Endodermal cell (in vitro differentiated cells): ENCODE data around the gene DLL1. TPM values are rescaled to one million over a fixed set of nuclear protein-coding genes. Genes with fewer than 3 reads are reported as not detected.

ENCODE experiments used
- DNase-seq: peaks from one replicate; pipeline ENCODE4 v3.0.0-alpha.2; 2017
- H3K27ac ChIP-seq: 2 replicates; pipeline ENCODE4 v1.5.1; 2013; ENCODE audit warnings: mild to moderate bottlenecking, low read depth, low read length, moderate library complexity
- H3K27me3 ChIP-seq: 2 replicates; pipeline ENCODE4 v1.6.1; 2013; ENCODE audit warnings: mild to moderate bottlenecking, low read length, moderate library complexity; ENCODE audit not compliant: insufficient read depth, control insufficient read depth, poor library complexity, severe bottlenecking
- H3K36me3 ChIP-seq: 2 replicates; pipeline ENCODE4 v1.7.0; 2013; ENCODE audit warnings: mild to moderate bottlenecking, low read length, moderate library complexity; ENCODE audit not compliant: control insufficient read depth, insufficient read depth
- H3K4me1 ChIP-seq: one replicate; pipeline ENCODE4 v1.7.0; 2013; ENCODE audit warnings: low read length; ENCODE audit not compliant: control insufficient read depth, insufficient read depth
- H3K4me3 ChIP-seq: 2 replicates; pipeline ENCODE4 v1.5.1; 2013; ENCODE audit warnings: mild to moderate bottlenecking, low read length, moderate library complexity
- H3K9ac ChIP-seq: 2 replicates; pipeline ENCODE4 v1.6.1; 2013; ENCODE audit warnings: mild to moderate bottlenecking, low read length, moderate library complexity; ENCODE audit not compliant: poor library complexity, severe bottlenecking; ENCODE audit errors: extremely low read depth
- H3K9me3 ChIP-seq: 2 replicates; pipeline ENCODE4 v1.6.1; 2013; ENCODE audit warnings: mild to moderate bottlenecking, low read length, moderate library complexity; ENCODE audit not compliant: control insufficient read depth
- H3K27ac Mint-ChIP-seq: 2 replicates; pipeline ENCODE4 v1.8.0; 2020; ENCODE audit warnings: mixed read lengths
- H3K27me3 Mint-ChIP-seq: 2 replicates; pipeline ENCODE4 v1.8.0; 2021; ENCODE audit warnings: mild to moderate bottlenecking, mixed read lengths; ENCODE audit not compliant: insufficient read depth
- H3K36me3 Mint-ChIP-seq: 2 replicates; pipeline ENCODE4 v1.8.0; 2020; ENCODE audit warnings: low read depth, mixed read lengths
- H3K4me1 Mint-ChIP-seq: 2 replicates; pipeline ENCODE4 v1.8.0; 2020; ENCODE audit warnings: mixed read lengths
- H3K4me3 Mint-ChIP-seq: 2 replicates; pipeline ENCODE4 v1.8.0; 2020; ENCODE audit warnings: mild to moderate bottlenecking, moderate library complexity, mixed read lengths
- H3K9me3 Mint-ChIP-seq: 2 replicates; pipeline ENCODE4 v1.8.0; 2020; ENCODE audit warnings: mild to moderate bottlenecking, mixed read lengths
- WGBS, 2 experiments: methylation state at CpG; one replicate each; pipeline versions ENCODE4 v1.1.5 to v1.1.7; 2013; ENCODE audit warnings: missing lambda C conversion rate in 2 of 2, mixed read lengths in 1 of 2; ENCODE audit not compliant: insufficient coverage in 1 of 2, insufficient read length in 1 of 2; 5-methylcytosine and 5-hydroxymethylcytosine counted together
- total RNA-seq, 2 donors: library from RNA; stranded (reverse); fragmentation: NEBNext Ultra II Directional in 1 of 2; extraction: Animal tissue kit (Norgen Biotek cat#: 25700) in 1 of 2; gene quantifications; 2 replicates in 1 of 2; 3 replicates in 1 of 2; pipeline ENCODE4 v1.2.1, GENCODE V29; 2021
- TF ChIP-seq, protein P1 (sequence below): fragments of 200-600 bp; sonication (generic); conservative IDR thresholded peaks from 2 replicates; pipeline ENCODE4 v1.5.0; 2021; ENCODE audit warnings: antibody characterized with exemption, mild to moderate bottlenecking

The DLL1 gene
- total RNA-seq, 2 donors from 2014 or later, result 3.1 to 3.6 TPM

DNA sequence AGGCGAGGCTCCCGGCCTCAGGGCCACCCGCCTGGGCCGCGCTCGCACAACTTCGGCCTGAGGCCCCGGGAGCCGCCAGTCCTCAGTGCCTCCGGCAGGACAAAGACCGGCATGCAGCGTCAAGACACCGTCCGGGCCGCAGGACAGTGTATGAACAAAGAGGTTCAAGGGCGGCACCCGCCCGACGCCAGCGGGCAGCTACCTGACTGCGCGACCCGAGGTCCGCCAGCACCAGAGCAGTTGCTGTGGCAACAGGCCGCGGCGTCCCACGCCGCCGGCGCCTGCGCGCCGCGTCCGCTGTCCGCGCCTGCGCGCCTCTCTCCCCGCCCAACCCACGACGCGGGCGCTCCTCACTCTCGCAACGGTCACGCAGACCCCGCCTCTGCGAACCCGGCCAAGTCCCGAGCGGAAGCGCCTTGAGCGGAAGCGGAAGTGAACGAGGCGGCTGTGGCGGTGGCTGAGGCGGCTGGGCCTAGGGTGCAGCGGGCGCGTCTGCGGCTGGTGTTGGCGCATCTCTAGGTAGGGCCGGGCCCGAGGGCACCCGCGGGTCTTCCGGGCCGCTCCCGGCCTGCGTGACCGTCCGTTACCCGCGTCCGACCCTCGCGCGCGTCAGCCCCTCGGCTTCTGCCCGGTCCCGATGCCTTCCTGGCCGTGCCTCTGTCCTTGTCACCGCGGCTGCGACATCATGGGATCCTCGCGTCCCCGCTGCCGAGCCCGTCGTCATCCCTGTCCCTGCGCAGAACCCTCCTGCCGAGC, 15.6 kb upstream of the DLL1 start, which contains the start of gene FAM120B:
Gene FAM120B (plus strand): TSS at position 435 of the 756 bp plus-strand sequence. CDS start 10,633 bp downstream, outside the sequence.
- TF ChIP-seq, protein P1, sequence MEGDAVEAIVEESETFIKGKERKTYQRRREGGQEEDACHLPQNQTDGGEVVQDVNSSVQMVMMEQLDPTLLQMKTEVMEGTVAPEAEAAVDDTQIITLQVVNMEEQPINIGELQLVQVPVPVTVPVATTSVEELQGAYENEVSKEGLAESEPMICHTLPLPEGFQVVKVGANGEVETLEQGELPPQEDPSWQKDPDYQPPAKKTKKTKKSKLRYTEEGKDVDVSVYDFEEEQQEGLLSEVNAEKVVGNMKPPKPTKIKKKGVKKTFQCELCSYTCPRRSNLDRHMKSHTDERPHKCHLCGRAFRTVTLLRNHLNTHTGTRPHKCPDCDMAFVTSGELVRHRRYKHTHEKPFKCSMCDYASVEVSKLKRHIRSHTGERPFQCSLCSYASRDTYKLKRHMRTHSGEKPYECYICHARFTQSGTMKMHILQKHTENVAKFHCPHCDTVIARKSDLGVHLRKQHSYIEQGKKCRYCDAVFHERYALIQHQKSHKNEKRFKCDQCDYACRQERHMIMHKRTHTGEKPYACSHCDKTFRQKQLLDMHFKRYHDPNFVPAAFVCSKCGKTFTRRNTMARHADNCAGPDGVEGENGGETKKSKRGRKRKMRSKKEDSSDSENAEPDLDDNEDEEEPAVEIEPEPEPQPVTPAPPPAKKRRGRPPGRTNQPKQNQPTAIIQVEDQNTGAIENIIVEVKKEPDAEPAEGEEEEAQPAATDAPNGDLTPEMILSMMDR, result no peak
- peaks cover 12% of the 10 kb centered on the region for H3K4me1 Mint-ChIP-seq
- Histone ChIP-seq H3K9ac (peak within 1 kb of the TSS; percentile 70), H3K4me1 (no peaks in the 10 kb centered on the region), H3K36me3 (peaks cover 6% of the 10 kb centered on the region), H3K9me3 (peaks cover 35% of the 10 kb centered on the region), H3K27ac (peak within 1 kb of the TSS; percentile 87), H3K27me3 (no peaks in the 10 kb centered on the region), H3K4me3 (peak within 1 kb of the TSS; percentile 95)
- 3% methylated on average over 36 to 97 of the region's 97 CpGs for WGBS, 2 experiments
- peak; percentile 93 for DNase-seq
- peak within 1 kb of the TSS; percentile 83 for H3K4me3 Mint-ChIP-seq
- H3K36me3 Mint-ChIP-seq, result peaks cover 15% of the 10 kb centered on the region
- peak within 1 kb of the TSS; percentile 67 for H3K27ac Mint-ChIP-seq
- H3K9me3 Mint-ChIP-seq, result peaks cover 44% of the 10 kb centered on the region
- peaks cover 32% of the 10 kb centered on the region for H3K27me3 Mint-ChIP-seq

DNA sequence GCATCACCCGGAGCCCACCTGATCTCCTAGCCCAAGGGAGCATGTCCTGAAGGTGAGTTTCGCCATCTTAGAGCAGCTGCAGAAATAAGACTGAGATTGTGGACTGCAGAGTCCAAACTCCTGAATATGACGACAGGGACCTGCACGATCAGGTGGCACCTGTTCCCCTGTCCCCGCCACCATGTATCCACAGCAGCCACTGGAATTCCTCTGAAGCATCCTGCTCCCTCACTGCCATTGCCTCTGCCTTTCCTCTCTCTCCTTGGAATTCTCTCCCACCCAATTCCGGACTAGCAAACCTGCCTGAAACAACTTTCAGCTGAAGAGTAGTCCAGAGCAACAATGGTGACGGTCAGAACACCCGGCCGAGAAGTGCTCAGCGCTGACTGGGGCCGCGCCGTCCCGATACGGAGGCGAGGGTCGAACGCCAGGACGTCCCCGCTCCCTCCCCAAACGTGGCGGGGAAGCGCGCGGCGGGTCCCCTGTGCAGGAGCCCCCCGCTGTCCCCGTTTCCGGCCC, 15.0 kb upstream of the DLL1 start:
- H3K36me3 ChIP-seq, result peaks cover 6% of the 10 kb centered on the region
- H3K9ac ChIP-seq, result peak overlapping the region; percentile 70
- peak overlapping the region; percentile 83 for H3K4me3 Mint-ChIP-seq
- peaks cover 50% of the 10 kb centered on the region for H3K9me3 Mint-ChIP-seq
- TF ChIP-seq, protein P1, result no peak
- H3K4me1 ChIP-seq, result no peaks in the 10 kb centered on the region
- H3K4me3 ChIP-seq, result peak overlapping the region; percentile 95
- H3K27me3 ChIP-seq, result no peaks in the 10 kb centered on the region
- peaks cover 34% of the 10 kb centered on the region for H3K27me3 Mint-ChIP-seq
- peak overlapping the region; percentile 67 for H3K27ac Mint-ChIP-seq
- no peak for DNase-seq
- peak overlapping the region; percentile 87 for H3K27ac ChIP-seq
- 20 to 83% methylated on average over 3 to 29 of the region's 29 CpGs for WGBS, 2 experiments
- peaks cover 41% of the 10 kb centered on the region for H3K9me3 ChIP-seq
- H3K4me1 Mint-ChIP-seq, result peaks cover 12% of the 10 kb centered on the region
- H3K36me3 Mint-ChIP-seq, result peaks cover 17% of the 10 kb centered on the region

DNA sequence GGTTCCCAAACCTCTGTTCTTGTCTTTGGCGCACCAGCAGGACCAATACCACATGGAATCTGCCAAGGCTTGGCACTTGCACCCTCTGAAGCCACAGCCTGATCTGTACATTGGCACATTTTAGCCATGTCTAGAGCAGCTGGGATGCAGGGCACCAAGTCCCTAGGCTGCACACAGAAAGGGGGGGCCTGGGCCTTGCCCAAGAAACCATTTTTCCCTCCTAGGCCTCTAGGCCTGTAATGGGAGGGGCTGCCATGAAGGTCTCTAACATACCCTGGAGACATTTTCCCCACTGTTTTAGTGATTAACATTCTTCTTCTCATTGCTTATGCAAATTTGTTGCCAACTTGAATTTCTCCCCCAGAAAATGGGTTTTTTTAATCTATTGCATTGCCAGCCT, 10.3 kb upstream of the DLL1 start:
- Histone ChIP-seq H3K4me3 (no peak overlapping the region), H3K27me3 (peaks cover 39% of the 10 kb centered on the region), H3K4me1 (no peaks in the 10 kb centered on the region), H3K27ac (no peak overlapping the region), H3K9ac (no peak overlapping the region), H3K9me3 (peaks cover 55% of the 10 kb centered on the region), H3K36me3 (peaks cover 6% of the 10 kb centered on the region)
- peaks cover 74% of the 10 kb centered on the region for H3K27me3 Mint-ChIP-seq
- H3K36me3 Mint-ChIP-seq, result peaks cover 22% of the 10 kb centered on the region
- peaks cover 72% of the 10 kb centered on the region for H3K9me3 Mint-ChIP-seq
- TF ChIP-seq, protein P1, result no peak
- WGBS, 2 experiments, result 45 to 60% methylated on average over 1 of the region's 1 CpG
- H3K4me1 Mint-ChIP-seq, result peaks cover 4% of the 10 kb centered on the region
- no peak overlapping the region for H3K4me3 Mint-ChIP-seq
- DNase-seq, result no peak
- no peak overlapping the region for H3K27ac Mint-ChIP-seq
